Ishikawa (cell line): ENCODE results near the gene RET.

Experiments used
- CEBPB ChIP-seq: IDR thresholded peaks from 2 replicates; pipeline ENCODE4 v1.6.1; 2012
- CREB1 ChIP-seq: IDR thresholded peaks from 2 replicates; pipeline ENCODE4 v1.6.1; 2012; ENCODE audit warnings: low read depth
- EGR1 ChIP-seq: IDR thresholded peaks from 2 replicates; pipeline ENCODE4 v1.6.1; 2012
- MAX ChIP-seq: IDR thresholded peaks from 2 replicates; pipeline ENCODE4 v1.6.1; 2012
- RAD21 ChIP-seq: IDR thresholded peaks from 2 replicates; pipeline ENCODE4 v1.6.1; 2012; ENCODE audit warnings: low read depth
- YY1 ChIP-seq: IDR thresholded peaks from 2 replicates; pipeline ENCODE4 v1.6.1; 2012; ENCODE audit warnings: low read depth
- ZBTB7A ChIP-seq: IDR thresholded peaks from 2 replicates; pipeline ENCODE4 v1.6.1; 2012; ENCODE audit warnings: low read depth

GRCh38 chr10:43155741-43156140, 78.9 kb downstream of the RET start:
- TF ChIP-seq CEBPB (no peak), RAD21 (no peak), CREB1 (no peak), MAX (no peak), EGR1 (no peak), YY1 (no peak), ZBTB7A (no peak)
